ENCODE measurements around the gene TCF4. TPM values are rescaled to one million over a fixed set of nuclear protein-coding genes. Genes with fewer than 3 reads are reported as not detected.
A peak's percentile ranks its signal among the peaks of the same experiment; 100 is the strongest.

Gene TCF4
- total RNA-seq, 1 experiment from 2014 or later, result 93.7 TPM

GRCh38 chr18:55250768-55251173 is 337.2 kb downstream of the TCF4 start:
- H3K36me3 ChIP-seq (ENCODE audit: control insufficient read depth, insufficient read depth, low read length), result no peaks in the 10 kb centered on the region
- H3K27me3 ChIP-seq (replicated peaks; ENCODE audit: control insufficient read depth, insufficient read depth, low read length), result no peaks in the 10 kb centered on the region
- no TSS peak for BruUV-seq (replicated peaks)
- H3K27ac Mint-ChIP-seq (ENCODE audit: unreplicated experiment), result peak overlapping the region; percentile 81
- H3K9me3 Mint-ChIP-seq (ENCODE audit: unreplicated experiment), result no peaks in the 10 kb centered on the region
- CTCF ChIA-PET, result no interaction called here
- no peaks in the 10 kb centered on the region for H3K27me3 Mint-ChIP-seq (ENCODE audit: insufficient read depth, unreplicated experiment)
- peaks cover 55% of the 10 kb centered on the region for H3K36me3 Mint-ChIP-seq (ENCODE audit: insufficient read depth, unreplicated experiment)
- peaks cover 44% of the 10 kb centered on the region for H3K4me1 ChIP-seq
- no peak for DNase-seq
- H3K4me3 Mint-ChIP-seq (ENCODE audit: unreplicated experiment), result peak overlapping the region; percentile 20
- H3K4me1 Mint-ChIP-seq (ENCODE audit: low read depth, unreplicated experiment), result peaks cover 19% of the 10 kb centered on the region
- POLR2A ChIA-PET, result interaction anchor here (0.5 kb wide), 1 partner anchor 154 kb away, joined by 3 read pairs; no protein-coding TSS in a partner anchor
- intact Hi-C loops (cut with micrococcal nuclease; ENCODE audit: unreplicated experiment), result no loop called here
- no peak overlapping the region for H3K4me3 ChIP-seq (ENCODE audit: low read depth, low read length)
- H3K9me3 ChIP-seq, result no peaks in the 10 kb centered on the region
- no peak for TF ChIP-seq CTCF (IDR thresholded peaks at IDR 0.05; ENCODE audit: insufficient read depth in 1 of 2, low read depth in 1 of 2, low read length in 1 of 2, severe bottlenecking in 1 of 2, unreplicated experiment in 1 of 2)

GRCh38 chr18:55249550-55249949 is 338.4 kb downstream of the TCF4 start:
- Mint-ChIP-seq H3K27ac (ENCODE audit: unreplicated experiment) (no peak overlapping the region), H3K9me3 (ENCODE audit: unreplicated experiment) (no peaks in the 10 kb centered on the region), H3K4me1 (ENCODE audit: low read depth, unreplicated experiment) (peaks cover 24% of the 10 kb centered on the region), H3K27me3 (ENCODE audit: insufficient read depth, unreplicated experiment) (no peaks in the 10 kb centered on the region), H3K4me3 (ENCODE audit: unreplicated experiment) (no peak overlapping the region), H3K36me3 (ENCODE audit: insufficient read depth, unreplicated experiment) (peaks cover 63% of the 10 kb centered on the region)
- H3K27me3 ChIP-seq (replicated peaks; ENCODE audit: control insufficient read depth, insufficient read depth, low read length), result no peaks in the 10 kb centered on the region
- H3K9me3 ChIP-seq, result no peaks in the 10 kb centered on the region
- CTCF ChIA-PET, result no interaction called here
- H3K36me3 ChIP-seq (ENCODE audit: control insufficient read depth, insufficient read depth, low read length), result no peaks in the 10 kb centered on the region
- no peak for DNase-seq
- POLR2A ChIA-PET, result no interaction called here
- no peak overlapping the region for H3K4me3 ChIP-seq (ENCODE audit: low read depth, low read length)
- TF ChIP-seq CTCF (IDR thresholded peaks at IDR 0.05; ENCODE audit: insufficient read depth in 1 of 2, low read depth in 1 of 2, low read length in 1 of 2, severe bottlenecking in 1 of 2, unreplicated experiment in 1 of 2), result no peak
- intact Hi-C loops (cut with micrococcal nuclease; ENCODE audit: unreplicated experiment), result no loop called here
- no TSS peak for BruUV-seq (replicated peaks)
- peaks cover 42% of the 10 kb centered on the region for H3K4me1 ChIP-seq

- ChIA-PET POLR2A (no interaction called here), CTCF (no interaction called here)
- no peak overlapping the region for H3K4me3 Mint-ChIP-seq (ENCODE audit: unreplicated experiment)
- no peaks in the 10 kb centered on the region for H3K36me3 ChIP-seq (ENCODE audit: control insufficient read depth, insufficient read depth, low read length)
- H3K4me1 ChIP-seq, result peaks cover 42% of the 10 kb centered on the region
- peaks cover 64% of the 10 kb centered on the region for H3K36me3 Mint-ChIP-seq (ENCODE audit: insufficient read depth, unreplicated experiment)
- H3K27me3 ChIP-seq (replicated peaks; ENCODE audit: control insufficient read depth, insufficient read depth, low read length), result no peaks in the 10 kb centered on the region
- H3K27ac Mint-ChIP-seq (ENCODE audit: unreplicated experiment), result no peak overlapping the region
- peaks cover 29% of the 10 kb centered on the region for H3K4me1 Mint-ChIP-seq (ENCODE audit: low read depth, unreplicated experiment)
- no TSS peak for BruUV-seq (replicated peaks)
- no peak overlapping the region for H3K4me3 ChIP-seq (ENCODE audit: low read depth, low read length)
- no peaks in the 10 kb centered on the region for H3K9me3 Mint-ChIP-seq (ENCODE audit: unreplicated experiment)
- intact Hi-C loops (cut with micrococcal nuclease; ENCODE audit: unreplicated experiment), result no loop called here
- TF ChIP-seq CTCF (IDR thresholded peaks at IDR 0.05; ENCODE audit: insufficient read depth in 1 of 2, low read depth in 1 of 2, low read length in 1 of 2, severe bottlenecking in 1 of 2, unreplicated experiment in 1 of 2), result no peak
- no peaks in the 10 kb centered on the region for H3K27me3 Mint-ChIP-seq (ENCODE audit: insufficient read depth, unreplicated experiment)
- no peak for DNase-seq
- no peaks in the 10 kb centered on the region for H3K9me3 ChIP-seq
These were observed 339.5 kb downstream of the TCF4 start for GRCh38 chr18:55248495-55248894.

All from Caco-2 (cell line).